AML-193 (cell line): ENCODE measurements around the gene NF2.

Experiments used
- DNase-seq, 2 experiments: peaks; one replicate each; lab custom pipeline; 2025; lab: John Stamatoyannopoulos, UW

NF2 gene

DNA sequence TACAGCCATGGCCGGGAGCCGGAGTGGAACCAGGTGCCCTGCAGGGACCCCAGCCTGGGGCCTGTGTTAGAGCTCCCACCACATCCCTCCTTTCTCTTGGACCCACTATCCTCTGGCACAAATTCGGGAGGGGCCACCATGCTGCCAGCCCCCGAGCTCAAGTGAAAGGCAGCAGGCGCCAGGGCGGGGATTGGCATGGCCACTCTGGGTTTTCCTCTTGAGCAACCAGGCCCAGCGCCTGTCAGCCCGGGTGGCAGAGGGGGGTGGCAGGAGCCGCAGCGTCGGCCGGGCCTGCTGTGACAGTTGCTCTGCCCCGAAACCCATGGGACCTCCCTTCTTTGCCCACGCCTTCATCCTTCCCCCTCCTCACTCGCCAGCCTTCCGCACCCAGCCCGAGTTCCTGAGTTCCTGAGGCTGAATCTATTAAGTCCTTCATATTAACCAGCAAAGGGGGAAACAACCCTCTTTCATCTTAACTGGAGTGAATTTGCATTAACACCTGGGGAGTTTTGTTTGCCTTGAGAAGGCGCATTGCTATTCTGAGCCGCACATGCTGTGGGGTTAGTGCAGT is 99.6 kb downstream of the NF2 start:
- no peak for DNase-seq

DNA sequence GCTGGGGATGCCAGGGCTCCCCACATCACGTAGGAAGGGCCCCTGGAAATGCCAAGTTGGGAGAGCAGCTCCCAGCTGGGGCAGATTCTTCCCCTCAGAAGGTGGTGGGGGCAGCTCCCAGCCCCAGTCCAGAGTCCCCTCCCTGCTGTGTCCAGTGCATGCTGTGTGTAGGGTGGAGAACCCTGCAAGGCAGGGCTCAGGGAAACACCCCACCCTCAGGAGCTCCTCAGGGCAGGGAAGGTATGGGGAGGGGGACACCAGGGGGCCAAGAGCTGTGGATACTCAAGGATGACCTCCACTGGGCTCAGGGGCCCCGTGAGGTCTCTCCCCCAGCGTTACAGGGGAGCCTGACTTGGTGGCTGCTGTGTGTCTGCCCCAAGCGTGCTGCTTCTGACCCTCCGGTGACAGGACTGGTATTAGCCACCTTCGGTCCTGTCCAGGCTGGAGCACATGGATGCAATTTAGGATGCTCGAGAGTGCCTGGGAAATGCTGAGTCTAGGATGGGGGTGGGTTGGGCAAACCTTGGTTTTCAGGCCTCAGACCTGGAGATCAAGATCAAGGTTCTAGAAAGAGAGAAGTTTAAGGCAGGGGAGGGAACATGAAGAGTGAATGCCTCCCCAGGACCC is 100.2 kb downstream of the NF2 start:
- DNase-seq, result no peak

DNA sequence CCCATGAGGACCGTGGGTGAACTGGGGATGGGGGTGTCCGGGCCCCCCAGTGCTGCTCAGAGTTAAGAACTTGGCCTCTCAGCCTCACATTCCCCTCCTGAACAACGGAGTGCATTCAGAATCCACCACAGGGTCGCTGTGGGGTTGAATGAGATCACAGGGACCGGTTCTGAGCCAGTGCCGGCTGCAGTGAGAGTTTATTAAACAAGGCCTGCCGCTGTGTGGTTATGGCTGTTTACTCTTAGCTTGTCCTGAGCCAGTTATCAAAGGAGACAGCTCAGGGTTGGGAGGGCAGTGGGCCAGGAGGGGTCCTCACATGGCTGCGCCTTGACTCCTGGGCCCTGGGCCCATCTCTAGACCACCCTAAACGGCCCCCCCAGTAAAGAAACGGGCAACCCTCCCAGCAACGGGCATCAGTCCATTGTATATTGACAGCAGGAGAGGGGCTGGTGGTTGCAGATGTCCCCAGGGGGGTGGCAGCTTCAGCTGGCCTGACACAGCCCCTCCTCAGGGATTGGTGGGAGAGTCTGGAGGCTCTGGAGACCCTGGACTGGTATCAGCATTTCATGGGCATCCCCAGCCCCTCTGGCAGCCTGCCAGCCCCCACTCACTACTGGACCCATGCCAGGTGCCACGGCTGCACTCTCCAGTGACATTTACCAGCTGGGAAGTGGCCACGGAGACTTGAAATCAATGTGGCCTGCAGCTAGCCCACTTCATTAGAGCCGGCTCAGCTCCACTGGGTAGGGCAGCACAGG is 101.3 kb downstream of the NF2 start:
- no peak for DNase-seq

DNA sequence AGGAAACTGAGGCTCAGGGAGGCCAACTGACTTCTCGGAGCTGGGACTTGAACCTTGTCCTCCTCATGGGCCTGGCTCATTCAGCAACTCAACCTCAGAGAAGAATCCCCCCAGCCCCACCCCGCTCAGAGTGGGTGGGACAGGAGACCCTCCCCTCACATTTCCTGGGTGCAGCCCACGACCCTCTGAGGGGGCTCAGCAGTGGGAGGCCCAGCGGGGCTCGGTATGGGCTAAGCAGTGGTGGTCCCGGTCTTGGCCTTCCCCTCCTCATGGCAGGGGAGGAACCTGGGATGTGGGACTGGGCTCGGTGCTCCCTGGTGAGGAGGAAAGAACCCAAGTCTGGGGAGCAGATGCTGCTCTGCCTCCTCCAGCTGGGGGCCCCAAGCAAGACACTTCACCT is 102.2 kb downstream of the NF2 start:
- no peak for DNase-seq

DNA sequence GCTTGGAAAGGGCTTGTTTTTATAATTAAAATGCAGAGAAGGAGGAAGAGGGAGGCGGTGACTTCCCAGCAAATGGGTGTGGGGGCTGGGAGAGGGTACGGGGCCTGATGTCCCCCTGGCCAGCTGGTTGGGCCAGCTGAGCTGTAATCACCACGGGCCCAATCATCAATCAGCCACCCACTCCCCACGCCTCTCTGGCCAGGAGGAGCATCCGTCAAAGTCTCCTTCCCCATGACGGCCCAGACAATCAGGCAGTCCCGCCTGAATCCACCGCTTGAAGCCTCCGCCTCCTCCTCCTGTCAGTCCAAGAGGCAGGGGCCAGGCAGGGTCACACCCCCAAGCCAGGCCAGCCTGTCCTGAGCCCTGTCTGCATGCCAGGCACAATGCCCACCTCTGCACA is 103.1 kb downstream of the NF2 start:
- no peak for DNase-seq

DNA sequence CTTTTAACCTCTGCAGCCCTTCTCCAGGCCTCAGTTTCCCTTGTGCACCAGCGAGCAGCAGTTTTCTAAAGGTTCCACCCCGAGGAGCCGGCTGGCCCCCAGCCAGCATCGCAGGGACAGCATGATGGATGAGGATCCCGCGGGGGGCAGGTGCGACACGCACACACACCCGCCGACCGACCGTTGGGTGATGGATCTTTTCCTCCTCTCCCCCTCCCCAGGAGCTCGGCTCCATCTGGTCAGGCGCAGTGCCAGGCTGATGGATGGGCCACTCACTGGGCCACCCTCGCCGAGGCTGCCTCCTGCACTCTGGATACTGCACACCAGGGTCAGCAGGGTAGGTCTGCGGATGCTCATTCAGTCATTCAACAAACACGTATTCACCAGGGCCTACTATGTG is 103.6 kb downstream of the NF2 start:
- DNase-seq, result no peak

DNA sequence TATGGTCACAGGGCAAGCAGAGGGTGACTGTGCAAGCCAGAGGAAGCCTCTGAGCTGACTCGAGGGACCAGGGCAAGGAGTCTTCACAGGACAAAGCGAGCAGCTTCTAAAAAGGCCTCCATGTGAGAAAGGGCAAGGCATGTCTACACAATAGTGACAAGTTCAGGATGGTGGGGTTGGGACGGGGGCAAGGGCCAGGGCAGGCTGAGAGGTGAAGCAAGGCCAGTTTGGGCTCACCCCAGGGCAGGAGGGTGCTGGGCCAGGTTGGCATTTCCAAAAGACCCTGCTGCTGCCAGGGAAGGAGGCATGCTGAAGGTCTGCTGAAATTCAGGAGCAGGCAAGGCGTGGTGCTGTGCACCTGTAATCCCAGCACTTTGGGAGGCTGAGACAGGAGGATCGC is 104.0 kb downstream of the NF2 start:
- no peak for DNase-seq

DNA sequence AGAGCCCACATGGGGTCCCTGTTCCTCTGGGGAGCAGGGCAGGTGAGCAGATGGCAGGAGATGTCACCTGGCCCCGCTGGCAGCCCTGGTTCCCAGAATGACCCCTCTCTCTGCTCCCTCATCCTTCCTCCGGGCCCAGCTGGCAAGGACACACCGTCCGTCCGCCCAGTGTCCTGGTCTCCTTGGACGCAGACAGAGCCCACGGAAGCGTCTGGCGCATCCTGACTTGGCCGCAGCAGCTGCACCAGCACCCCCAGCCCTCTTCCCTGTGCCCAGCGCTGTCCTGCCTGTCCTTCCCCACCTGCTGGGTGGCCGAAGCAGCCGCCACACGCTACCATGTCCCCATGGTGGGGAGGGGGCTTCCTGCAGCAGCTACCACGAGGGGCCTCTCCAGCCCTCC is 106.8 kb downstream of the NF2 start:
- DNase-seq, result no peak

DNA sequence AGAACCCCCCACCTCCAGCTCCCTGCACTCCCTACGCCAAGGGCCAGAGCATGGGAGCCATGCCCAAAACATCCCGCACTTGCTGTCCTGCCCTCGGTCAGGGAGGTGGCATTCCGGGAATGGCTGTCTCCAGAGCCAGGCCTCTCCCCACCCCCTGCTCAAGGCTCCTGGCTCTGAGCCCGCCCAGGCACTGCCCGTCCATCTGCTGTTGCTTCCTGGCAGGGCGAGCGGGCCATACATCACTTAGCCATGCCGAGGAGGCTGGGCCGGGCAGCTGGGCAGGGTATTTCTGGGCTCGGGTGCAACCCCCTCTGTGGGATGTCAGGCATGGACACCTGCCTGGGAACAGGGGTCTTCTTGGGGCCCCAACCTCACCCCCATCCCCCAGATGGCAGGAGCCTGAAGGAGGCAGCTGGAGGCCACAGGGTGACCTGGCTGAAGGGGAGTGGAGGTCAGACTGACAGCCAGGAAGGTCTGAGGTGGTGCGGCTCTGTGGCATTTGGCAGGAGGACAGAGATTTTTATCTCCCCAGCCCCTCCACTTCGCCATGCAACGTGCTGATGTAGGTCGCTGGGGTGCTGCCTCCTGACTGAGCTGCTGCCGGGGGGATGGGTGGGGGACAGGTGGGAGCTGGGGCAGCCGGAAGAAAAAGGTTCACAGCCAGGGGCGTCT is 107.6 kb downstream of the NF2 start:
- no peak for DNase-seq

DNA sequence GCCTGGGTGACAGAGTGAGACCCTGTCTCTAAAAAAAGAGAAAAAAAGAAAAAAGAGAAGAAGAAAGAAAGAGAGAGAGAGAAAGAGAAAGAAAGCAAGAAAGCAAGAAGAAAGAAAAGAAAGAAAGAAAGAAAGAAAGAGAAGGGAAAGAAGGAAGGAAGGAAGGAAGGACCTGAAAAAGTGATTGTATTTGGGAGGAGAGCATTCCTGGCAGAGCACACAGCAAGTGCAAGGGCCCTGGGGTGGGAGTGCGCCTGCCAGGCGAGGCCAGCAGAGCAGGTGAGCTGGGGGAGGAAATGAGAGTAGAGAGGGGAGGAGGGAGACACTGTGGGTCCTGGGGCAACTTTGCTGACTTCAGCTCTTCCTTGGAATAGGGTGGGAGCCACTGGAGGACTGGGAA is 108.7 kb downstream of the NF2 start:
- no peak for DNase-seq

DNA sequence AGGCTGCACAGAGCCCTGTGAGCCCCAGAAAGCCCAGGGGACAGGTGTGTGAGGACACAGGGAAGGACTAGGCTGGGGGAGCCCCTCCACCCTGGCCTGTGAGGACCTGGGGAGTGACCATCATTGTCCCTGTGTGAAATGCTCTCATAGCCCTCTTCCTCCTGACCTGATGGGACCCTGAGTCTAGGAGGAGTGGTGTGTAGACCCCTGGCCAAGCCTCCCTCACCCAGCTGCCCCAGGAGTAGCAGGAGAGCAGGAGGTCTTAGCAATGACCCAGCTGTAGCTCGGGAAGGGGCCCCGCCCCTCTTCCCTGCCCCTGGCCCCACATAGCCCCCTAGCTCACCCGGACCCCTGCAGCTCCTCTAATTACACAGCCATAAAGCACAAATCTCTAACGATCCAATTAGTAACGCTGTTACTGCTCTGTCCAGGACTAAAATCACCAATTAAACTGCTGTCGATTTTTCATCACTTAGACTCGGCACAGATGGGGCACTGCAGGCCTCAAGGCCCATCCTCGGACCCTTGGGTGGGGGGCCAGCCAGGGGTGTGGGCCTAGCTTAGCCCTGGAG is 109.8 kb downstream of the NF2 start:
- no peak for DNase-seq

DNA sequence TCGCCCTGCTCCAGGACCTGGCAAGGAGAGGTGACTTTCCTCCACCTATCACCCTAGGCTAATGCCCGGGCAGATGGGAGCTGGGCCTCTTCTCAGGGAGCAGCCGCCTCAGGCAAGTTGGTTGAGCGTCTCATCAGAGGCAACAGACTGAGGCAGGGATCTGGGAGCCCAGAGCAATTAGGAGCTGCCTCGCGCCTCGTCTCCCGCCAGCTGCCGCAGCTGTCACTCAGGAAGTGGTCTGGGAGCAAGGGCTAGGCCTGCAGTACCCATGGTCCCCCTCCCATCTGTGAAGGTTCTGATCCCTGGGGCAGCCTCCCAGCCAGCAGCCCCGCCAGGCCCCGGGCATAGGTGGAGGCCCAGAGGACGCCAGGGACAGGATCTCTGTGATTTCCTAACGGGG is 111.8 kb downstream of the NF2 start:
- DNase-seq, result no peak

DNA sequence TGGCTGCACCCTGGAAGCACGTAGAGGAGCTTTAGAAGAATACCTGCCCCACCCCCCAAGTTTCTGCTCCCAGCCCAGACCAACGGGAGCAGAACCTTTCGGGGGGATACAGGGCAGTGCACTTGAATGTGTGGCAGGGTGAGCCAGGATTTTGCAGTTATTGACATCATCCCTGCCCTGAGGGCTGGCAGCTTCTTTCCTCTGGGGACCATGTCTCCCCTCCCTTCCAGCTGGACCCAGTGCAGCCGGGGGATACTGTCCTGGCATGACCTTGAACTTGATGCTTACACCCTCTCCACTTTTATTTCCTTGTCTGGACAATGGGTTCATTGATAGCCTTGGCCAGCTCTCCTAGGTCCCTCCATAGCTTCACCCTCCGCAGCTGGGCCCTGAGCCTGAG is 112.3 kb downstream of the NF2 start:
- DNase-seq, result no peak

DNA sequence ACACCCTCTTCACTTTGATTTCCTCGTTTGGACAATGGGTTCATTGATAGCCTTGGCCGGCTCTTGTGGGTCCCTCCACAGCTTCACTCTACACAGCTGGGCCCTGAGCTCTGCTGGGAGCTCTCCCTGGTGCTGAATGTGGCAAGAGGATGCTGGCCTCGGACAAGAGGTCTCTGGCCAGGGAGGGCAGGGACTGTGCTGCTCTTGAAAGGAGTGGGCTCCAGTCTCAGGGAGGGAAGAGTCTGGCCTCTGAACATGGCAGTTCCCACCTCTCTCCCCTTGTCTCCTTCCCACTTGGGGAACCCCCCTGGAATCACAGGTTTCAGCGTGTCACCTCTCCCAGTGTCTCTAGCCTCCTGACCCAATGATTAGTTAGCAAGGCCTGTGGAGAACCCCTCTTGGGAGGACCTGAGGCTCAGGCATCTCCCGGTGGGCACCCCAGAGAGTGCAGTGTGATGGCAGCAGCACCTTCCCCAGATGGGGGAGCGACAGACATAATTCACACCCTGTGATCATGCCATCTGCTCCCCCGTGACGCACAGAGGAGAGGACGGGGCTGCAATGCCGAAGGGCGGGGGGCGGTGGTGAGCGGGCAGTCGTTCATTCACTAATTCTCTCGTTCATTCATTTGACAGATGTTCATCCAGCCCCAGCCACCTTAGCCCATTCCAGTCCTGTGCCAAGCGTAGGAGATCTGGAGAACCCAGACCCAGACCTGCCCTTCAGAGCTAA is 113.5 kb downstream of the NF2 start:
- DNase-seq, result peak; percentile 32 to 40

DNA sequence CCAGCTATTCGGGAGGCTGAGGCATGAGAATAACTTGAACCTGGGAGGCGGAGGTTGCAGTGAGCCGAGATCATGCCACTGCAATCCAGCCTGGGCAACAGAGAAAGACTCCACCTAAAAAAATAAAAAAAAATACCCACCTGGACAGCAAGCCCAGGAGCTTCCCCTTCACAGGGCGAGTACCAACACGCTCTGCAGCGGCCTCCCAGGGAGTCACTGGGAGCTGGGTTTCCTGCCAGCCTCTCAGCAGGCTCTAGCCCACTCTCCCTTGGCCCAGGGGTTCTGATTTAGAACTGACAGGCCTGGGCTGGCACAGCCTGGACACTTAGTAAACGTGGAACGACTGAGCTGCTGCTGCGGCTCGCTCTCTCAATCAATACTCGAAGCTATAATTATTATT is 114.4 kb downstream of the NF2 start:
- DNase-seq, result no peak

DNA sequence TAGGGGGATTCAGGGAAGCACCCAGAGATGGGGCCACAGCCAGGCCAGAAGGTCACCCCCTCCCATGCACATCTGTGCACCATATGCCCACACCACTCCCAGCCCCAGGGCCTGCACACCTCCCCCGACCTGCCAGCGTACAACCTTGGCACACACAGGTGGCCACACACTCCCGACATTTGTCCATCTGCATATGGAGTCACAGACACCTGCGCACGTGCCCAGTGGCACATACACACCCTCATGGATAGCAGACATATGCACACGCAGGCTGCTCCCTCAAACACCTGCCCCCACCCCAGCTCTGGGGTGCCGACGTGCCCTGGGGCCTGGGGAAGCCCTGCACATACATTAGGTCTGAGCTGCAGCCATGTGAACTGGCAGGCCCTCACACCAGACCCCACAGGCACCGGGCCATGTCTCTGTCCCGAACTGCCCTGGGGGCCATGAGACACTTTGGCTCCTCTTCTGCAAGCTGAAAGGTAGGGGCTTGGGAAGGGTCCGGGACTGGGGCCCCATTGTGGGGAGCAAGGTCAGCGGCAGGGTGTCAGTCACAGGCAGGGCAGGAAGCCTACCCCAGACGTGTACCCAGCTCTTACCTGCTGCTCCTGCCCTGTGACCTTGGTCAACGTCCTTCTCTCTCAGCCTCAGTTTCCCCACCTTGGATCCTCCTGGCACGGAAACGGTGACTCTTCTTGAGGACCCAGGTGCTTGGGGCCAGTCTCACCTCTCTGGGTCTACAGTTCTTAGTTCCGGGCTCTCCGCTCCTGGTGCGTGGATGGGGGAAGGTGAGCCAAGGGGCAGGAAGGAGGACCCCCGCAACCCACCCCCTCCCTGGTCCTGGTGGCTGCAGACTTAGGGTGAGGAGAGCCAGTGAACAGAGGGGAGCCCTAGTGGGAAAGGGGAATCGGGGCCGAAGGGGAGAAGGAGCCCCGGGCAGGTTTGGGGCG is 115.8 kb downstream of the NF2 start:
- DNase-seq, result no peak

DNA sequence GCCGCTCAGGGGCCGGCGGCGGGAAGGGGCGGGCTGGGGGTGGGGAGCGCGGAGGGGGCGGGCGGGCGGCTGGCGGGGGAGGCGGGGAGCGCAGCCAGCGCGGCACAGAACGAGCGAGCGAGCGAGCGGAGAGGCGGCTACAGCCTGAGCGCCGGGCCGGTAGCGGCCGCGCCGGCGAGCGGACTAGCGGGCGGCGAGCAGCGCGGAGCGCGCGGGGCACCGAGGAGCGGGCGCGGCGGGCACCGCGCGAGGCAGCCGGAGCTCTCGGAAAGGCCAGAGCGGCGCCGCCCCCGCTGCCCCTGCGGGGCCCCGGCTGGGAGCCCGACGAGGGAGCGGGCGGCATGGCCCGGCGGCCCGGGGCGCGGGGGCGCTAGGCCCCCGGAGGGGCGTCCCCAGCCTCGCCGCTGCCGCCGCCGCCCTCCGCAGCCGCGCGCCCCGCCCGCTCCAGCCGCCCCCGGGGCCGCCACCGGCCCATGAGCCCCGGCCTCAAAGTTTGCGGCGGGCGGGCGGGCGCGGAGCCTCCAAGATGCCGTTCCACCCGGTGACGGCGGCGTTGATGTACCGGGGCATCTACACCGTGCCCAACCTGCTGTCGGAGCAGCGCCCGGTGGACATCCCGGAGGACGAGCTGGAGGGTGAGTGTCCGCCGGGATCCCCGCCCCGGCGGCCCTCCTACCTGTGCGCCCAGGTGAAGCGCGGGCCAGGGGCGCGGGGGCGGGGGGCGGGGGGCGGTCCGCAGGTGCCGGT is 116.6 kb downstream of the NF2 start, which contains the start of gene CABP7:
TSS of gene CABP7 (plus strand) at position 105 of the 747 bp plus-strand sequence. CDS start at position 527, 422 bp downstream.
- no peak for DNase-seq

DNA sequence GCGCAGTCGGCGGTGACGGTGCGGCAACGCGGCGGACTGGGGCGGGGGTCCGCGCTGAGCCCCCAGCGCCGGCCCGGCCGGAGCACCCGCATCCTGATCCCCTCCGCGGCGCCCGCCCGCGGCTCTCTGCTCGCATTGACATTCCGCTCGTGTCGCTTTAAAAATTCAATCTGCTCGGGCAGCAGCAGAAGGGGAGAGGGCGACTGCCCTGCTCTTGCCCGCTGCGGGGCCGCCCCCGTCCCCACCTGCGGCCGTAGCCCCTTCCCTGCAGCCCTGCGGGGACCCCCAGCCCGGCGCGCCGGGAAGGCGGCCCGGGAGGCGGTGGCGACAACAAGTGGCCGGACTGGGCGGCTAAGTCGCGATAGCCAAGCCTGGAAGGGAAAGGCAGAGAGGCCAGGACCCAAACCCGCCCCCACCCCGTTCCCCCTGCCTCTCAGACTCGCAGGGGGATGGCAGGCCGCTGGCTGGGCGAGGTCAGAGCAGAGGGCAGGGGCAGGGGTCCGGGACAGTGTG is 117.4 kb downstream of the NF2 start:
- no peak for DNase-seq

DNA sequence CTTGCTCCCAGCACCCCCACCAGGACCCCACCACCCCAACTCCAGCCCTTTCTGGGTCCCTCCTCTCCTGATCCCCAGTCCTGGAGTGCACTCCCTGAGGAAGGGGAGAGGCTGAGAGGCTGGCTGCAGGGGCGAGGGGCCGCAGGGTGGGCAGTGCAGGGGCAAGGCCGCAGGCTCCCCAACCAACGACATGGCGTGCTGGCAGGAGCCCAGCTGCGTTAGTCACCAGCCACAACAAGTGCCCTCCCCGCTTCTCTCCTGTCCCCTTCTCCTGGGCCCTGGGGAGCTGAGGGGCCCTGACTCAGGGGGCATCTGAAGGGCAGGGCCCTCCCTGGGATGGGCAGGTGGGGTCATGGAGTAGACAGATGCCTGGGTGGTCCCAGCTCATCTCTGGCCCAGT is 118.7 kb downstream of the NF2 start:
- no peak for DNase-seq

DNA sequence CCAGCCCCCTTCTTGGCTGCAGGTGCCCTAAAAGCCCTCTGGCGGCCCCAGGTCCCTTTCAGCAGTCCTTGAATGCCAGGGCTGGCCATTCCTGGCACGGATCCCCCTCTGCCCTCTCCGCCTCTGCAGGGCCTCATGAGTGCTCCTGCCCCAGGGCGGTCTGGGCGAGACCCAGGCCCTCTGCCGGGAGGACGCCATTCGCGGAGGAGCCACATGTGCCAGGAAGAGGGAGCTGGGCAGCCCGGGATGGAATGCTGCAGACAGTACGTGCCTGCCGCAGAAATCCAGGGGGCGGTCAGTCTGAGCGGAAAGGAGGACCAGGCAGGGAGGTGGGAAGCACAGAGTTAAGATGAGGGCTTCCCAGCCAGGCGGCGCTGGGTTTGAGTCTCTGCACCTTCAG is 119.2 kb downstream of the NF2 start:
- no peak for DNase-seq
